HG03280 (cell line): ENCODE results near the gene HTRA1.

Source experiments
- ATAC-seq: cut with Tn5 transposase; IDR thresholded peaks from one replicate; pipeline ENCODE4 v1.9.1; 2021; ENCODE audit warnings: mild to moderate bottlenecking, moderate library complexity; ENCODE audit not compliant: unreplicated experiment

Gene HTRA1

GRCh38 chr10:122493761-122494160 is 32.4 kb downstream of the HTRA1 start:
- ATAC-seq = no peak

DNA sequence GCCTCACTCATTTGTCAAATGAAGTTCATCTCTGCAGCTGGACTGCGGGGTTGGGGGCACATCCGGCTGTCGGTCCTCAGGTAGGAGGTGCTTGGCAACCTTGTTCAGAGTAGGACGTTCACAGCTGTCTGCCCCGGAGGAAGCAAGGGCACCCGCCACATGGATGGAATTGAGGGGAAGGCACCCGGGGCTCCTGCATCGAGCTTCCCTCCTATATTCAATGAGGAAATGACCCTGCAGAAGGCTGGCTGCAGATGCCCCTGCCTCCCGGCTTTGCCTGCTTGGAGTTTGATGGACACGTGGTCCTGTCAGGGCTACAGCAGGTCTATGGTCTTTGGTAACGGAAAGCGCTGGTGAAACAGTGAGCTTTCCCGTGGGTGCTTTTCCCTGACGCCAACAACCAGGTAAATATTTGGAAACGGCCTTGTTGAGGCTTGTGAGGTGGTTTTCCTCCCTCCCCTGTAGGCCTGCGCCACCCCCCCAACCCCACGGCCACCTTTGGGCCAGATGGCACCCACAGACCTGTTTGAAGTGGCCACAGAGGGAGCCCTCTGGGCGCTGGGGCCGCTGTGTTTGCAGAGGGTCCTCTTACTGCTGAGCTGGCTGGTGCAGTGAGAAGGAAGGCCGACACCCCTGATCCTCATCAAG is 32.9 kb downstream of the HTRA1 start:
- no peak for ATAC-seq

DNA sequence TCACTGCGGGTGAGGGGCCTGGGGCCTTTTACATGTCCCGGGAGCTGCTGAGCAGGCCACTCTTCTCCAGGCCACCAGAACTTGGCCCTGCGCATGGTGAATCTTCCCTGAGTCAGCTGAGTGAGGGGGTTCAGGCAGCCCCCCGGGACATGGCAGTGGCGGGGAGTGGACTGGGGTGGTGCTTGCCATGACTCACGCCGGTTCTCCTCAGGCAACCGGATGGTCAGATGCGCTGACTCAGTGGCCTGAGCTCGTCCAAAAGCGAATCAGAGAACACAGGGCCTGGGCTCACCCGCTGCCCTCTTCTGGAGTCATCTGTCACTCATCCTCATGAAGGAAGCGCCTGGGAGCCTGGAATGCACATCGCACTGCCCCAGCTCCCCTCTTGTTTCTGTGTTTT is 33.5 kb downstream of the HTRA1 start:
- ATAC-seq = no peak

DNA sequence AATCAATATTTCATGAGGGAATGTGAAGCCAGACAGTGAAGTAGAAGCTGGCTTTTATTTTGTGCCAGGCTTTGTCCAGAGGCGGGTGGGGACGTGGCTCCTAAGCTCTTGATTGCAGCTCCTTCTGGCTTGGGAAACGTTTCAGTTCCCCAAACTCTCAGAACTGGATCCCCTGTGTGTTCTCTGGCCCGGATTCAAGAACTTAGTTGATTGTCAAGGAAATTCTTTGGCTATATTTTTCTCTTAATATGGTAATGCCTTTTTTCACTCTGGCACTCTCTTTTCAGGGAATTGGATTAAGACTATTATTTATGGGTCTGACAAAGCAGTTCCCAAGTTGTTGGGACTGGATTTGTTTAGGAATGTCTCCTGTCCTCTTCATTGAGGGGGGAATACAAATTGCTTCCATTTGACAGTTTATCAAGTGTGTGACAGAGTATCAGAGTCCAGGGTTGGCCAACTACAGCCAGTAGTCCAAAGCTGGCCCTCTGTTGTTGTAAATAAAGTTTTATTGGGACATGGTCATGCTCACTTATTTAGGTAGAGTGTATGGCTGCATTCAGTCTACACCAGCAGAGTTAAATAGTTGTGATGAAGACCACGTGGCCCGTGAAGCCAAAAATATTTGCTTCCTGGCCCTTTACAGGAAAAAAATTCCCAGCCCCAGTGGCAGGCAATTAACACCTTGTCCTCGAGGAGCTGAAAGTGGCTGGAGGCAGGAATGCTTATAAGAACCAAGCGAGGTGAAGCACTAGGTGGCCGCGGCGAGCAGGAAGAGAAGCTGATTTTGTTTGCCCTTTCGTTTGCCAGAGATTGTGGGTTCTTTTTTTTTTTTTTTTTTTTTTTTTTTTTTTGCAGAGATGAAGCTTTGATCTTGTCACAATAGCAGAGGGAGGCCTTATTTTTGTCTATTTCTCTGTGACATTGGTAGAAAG is 34.3 kb downstream of the HTRA1 start:
- ATAC-seq = no peak

- no peak for ATAC-seq
These were observed 35.9 kb downstream of the HTRA1 start for GRCh38 chr10:122497241-122497640.

- ATAC-seq = no peak
These were observed 37.2 kb downstream of the HTRA1 start for GRCh38 chr10:122498521-122498920.

GRCh38 chr10:122499012-122499411 is 37.7 kb downstream of the HTRA1 start:
- ATAC-seq = no peak

DNA sequence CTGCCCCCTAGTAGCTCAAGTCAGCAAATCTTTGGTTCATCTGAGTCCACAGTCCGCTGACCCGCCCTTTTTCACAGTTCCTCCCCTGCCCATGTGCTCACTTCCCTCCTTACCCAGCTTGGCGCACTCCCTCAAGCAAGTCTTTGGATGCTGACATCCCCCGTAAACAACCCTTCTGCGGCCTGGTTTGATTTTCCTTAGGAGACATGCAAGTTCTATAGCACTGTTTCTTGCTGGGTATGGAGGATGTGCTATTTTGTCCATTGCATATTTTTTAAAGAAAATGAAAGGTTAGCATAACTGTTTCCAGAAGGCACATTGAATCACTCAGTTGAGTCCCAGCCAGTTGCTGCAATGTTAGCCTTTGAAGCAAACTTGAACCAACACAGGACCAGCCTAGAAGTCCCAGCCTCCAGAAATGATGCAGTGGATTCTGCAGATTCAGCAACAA is 38.2 kb downstream of the HTRA1 start:
- no peak for ATAC-seq

DNA sequence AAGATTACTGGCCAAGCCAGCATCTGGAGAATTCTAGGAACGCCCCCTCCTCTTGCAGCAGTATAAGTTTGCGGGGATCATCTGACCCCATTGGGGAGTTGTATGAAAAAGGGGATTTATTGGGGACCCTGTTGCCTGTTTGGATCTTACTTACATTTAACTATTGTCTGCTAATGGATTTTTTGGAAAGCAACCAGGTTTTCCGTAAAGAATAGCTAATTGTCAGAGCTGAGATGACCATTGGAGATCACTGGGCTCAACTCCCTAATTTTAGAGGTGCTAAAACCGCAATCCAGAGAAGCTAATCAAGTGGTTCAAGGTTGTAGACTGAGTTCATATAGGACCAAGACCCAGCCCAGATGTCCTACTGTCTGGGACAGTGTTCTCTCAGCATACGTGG is 38.8 kb downstream of the HTRA1 start:
- ATAC-seq = no peak

- no peak for ATAC-seq
These were observed 39.4 kb downstream of the HTRA1 start for GRCh38 chr10:122500726-122501125.

DNA sequence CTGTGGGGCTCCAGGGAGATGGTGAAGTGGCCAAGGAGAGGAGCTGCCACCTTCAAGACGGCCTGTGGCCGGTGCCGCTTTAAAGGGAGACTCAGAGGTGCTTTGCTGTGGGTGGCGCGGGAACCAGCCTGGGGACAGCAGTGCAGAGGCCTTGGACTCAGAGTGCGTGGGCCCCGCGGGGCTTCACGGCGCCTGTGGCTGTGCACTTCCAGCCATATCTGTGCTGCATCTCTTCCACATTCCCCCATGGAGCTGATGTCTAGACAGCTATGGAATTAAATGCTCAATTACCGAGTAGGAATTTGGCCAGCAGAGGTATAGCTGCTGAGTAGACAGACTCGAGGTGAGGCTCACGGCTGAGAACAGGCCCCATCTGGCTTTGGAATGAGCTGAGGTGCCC is 41.7 kb downstream of the HTRA1 start:
- no peak for ATAC-seq

GRCh38 chr10:122503886-122504609 is 42.7 kb downstream of the HTRA1 start:
- no peak for ATAC-seq

- ATAC-seq = no peak
These were observed 43.2 kb downstream of the HTRA1 start for GRCh38 chr10:122504610-122504950.

DNA sequence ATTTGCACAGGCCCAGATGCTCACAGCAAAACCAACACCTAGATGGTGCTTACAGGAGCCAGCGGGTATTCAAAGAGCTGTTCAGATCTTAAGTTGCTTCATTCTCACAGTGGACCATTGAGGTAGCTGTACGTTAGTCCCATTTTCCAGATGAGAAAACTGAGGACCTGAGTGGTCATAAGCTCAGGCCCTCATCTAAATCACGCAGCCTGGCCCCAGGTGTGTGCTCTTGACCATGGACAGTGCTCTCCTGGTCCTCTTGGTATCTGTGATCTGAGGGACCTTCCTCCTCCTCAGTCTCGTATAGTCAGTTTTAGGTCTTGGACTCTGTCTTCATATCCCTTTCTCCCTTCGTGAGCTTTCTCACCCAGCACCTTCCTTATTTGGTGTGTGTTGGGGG is 43.7 kb downstream of the HTRA1 start:
- ATAC-seq = no peak

GRCh38 chr10:122505885-122506645 is 44.7 kb downstream of the HTRA1 start:
- ATAC-seq = no peak

- ATAC-seq = no peak
These were observed 46.3 kb downstream of the HTRA1 start for GRCh38 chr10:122507616-122508015.

GRCh38 chr10:122508021-122508420 is 46.7 kb downstream of the HTRA1 start:
- ATAC-seq = no peak

DNA sequence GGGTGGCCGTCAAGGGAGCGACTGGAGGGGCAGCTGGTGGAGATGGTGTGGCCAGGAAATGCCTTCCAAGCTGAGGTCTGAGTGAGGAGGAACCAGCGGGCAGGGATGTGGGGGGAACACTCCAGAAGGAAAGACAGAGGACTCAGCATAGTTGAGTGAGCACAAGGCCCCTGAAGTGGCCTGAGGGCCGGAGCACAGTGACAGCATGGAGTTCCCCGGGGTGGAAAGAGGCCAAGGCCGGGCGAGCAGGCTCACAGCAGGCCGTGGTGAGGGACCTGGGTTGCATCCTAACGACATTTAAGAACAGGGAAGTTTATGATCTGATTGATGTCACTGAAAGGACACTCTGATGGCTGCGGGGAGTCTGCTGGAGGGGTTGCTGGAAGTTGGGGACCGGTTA is 48.0 kb downstream of the HTRA1 start:
- no peak for ATAC-seq

DNA sequence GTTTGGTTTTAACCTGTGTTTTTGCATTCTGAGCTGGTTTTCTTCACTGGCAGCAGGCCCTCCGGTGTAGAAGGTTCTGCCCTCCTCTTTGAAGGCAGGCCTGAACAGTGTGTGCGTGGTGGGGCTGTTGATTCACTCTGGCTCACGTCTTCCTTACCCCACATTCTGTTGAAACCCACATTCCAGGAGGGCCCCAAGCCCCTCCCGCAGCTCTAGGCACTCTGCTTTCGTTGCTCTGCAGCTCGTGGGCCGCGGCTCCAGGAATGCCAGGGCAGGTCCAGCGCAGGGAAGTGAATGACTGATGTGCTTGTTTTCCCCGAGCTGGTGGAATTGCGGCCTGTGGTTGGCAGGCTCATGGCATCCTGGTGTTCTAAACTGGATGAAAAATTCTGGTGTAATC is 49.0 kb downstream of the HTRA1 start:
- no peak for ATAC-seq

DNA sequence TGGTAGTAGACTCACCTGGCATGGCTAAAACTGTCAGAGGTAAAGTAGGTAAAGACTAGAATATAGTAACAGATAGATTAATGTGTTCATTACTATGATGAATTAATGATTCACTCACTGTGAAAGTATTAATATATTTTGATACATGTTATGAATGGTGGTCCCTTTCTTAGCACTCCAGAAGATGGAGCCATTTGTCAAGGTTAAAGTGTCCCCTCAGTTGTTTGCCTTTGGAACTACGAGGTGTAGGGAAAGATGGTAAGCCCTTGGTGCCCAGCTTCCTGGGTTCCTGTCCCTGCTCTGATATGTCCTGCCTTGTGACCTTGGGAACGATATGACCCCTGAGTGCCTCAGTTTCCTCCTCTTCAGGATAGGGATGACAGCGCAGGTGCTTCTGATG is 49.4 kb downstream of the HTRA1 start:
- no peak for ATAC-seq

GRCh38 chr10:122513053-122513452 is 51.7 kb downstream of the HTRA1 start:
- ATAC-seq = no peak
